GM23338 (cell line): ENCODE results near the gene MFSD11. TPM values are rescaled to one million over a fixed set of nuclear protein-coding genes. Genes with fewer than 3 reads are reported as not detected.

Experiments
- ATAC-seq: fragments of 200-7000 bp; cut with Tn5 transposase; 3 replicates; pipeline ENCODE4 v1.9.1; 2020
- DNase-seq: peaks from one replicate; pipeline ENCODE4 v3.0.0-alpha.2; 2015; ENCODE audit warnings: low spot score
- H2AFZ ChIP-seq: fragments of 200-600 bp; sonication (generic); 2 replicates; pipeline ENCODE4 v1.8.0; 2016; ENCODE audit warnings: antibody characterized with exemption, mild to moderate bottlenecking, moderate library complexity
- H3F3A ChIP-seq: fragments of 200-600 bp; sonication (generic); replicated peaks from 2 replicates; pipeline ENCODE4 v1.8.0; 2017; ENCODE audit warnings: antibody characterized with exemption, mixed run types, low read depth
- H3K27ac ChIP-seq: fragments of 200-600 bp; sonication (generic); 2 replicates; pipeline ENCODE4 v1.6.1; 2016; ENCODE audit warnings: low read depth
- H3K27me3 ChIP-seq: fragments of 200-600 bp; sonication (generic); 2 replicates; pipeline ENCODE4 v1.8.0; 2016; ENCODE audit warnings: mild to moderate bottlenecking, mixed run types, moderate library complexity; ENCODE audit not compliant: insufficient read depth
- H3K36me3 ChIP-seq: fragments of 200-600 bp; sonication (generic); 2 replicates; pipeline ENCODE4 v1.8.0; 2016; ENCODE audit warnings: mild to moderate bottlenecking; ENCODE audit not compliant: insufficient read depth
- H3K4me1 ChIP-seq: fragments of 200-600 bp; sonication (generic); 2 replicates; pipeline ENCODE4 v1.8.0; 2016; ENCODE audit warnings: mild to moderate bottlenecking, moderate library complexity; ENCODE audit not compliant: insufficient read depth
- H3K4me2 ChIP-seq: fragments of 200-600 bp; sonication (generic); 2 replicates; pipeline ENCODE4 v1.7.1; 2017; ENCODE audit warnings: mixed run types
- H3K4me3 ChIP-seq: fragments of 200-600 bp; sonication (generic); 2 replicates; pipeline ENCODE4 v1.6.1; 2016; ENCODE audit warnings: mixed run types
- H3K79me2 ChIP-seq: fragments of 200-600 bp; sonication (generic); replicated peaks from 2 replicates; pipeline ENCODE4 v1.8.0; 2017; ENCODE audit warnings: mild to moderate bottlenecking; ENCODE audit not compliant: insufficient read depth
- H3K9me2 ChIP-seq: fragments of 200-600 bp; sonication (generic); 2 replicates; pipeline ENCODE4 v1.8.0; 2017; ENCODE audit not compliant: insufficient read depth
- H4K20me1 ChIP-seq: fragments of 200-600 bp; sonication (generic); replicated peaks from 2 replicates; pipeline ENCODE4 v1.8.0; 2017; ENCODE audit warnings: mild to moderate bottlenecking; ENCODE audit not compliant: insufficient read depth
- H3K27ac Mint-ChIP-seq: 2 replicates; pipeline ENCODE4 v1.8.0; 2020; ENCODE audit warnings: inconsistent platforms, mild to moderate bottlenecking, moderate library complexity, mixed read lengths
- H3K27me3 Mint-ChIP-seq: 3 replicates; pipeline ENCODE4 v1.8.0; 2022; ENCODE audit warnings: low read depth, mild to moderate bottlenecking, moderate library complexity, mixed read lengths, inconsistent platforms; ENCODE audit not compliant: insufficient read depth, poor library complexity
- H3K36me3 Mint-ChIP-seq: 3 replicates; pipeline ENCODE4 v1.8.0; 2021; ENCODE audit warnings: low read depth, mild to moderate bottlenecking, inconsistent platforms, moderate library complexity, mixed read lengths
- H3K4me1 Mint-ChIP-seq: 3 replicates; pipeline ENCODE4 v1.8.0; 2020; ENCODE audit warnings: mild to moderate bottlenecking, inconsistent platforms, mixed read lengths
- H3K4me3 Mint-ChIP-seq: 3 replicates; pipeline ENCODE4 v1.8.0; 2021; ENCODE audit warnings: moderate library complexity, mild to moderate bottlenecking, inconsistent platforms, mixed read lengths
- H3K9me3 Mint-ChIP-seq: 3 replicates; pipeline ENCODE4 v1.8.0; 2020; ENCODE audit warnings: moderate library complexity, mild to moderate bottlenecking, inconsistent platforms, mixed read lengths
- ETS1 ChIP-seq: IDR thresholded peaks from 2 replicates; pipeline ENCODE4 v1.6.1; 2016; ENCODE audit warnings: antibody characterized with exemption
- EZH2 ChIP-seq: fragments of 200-600 bp; sonication (generic); IDR thresholded peaks from one replicate; pipeline ENCODE4 v1.8.0; 2017; ENCODE audit warnings: antibody characterized with exemption, mild to moderate bottlenecking, low read depth; ENCODE audit not compliant: unreplicated experiment
- STAT1 ChIP-seq: IDR thresholded peaks from one replicate; pipeline ENCODE4 v1.6.1; 2016; ENCODE audit warnings: antibody characterized with exemption; ENCODE audit not compliant: unreplicated experiment
- ZNF331 ChIP-seq: fragments of 250-450 bp; sonication (Bioruptor Pico); IDR thresholded peaks from 2 replicates; pipeline ENCODE4 v1.5.0; 2020; ENCODE audit warnings: low read depth, mild to moderate bottlenecking, moderate library complexity
- polyA plus RNA-seq: library from polyadenylated mRNA; unstranded; fragments of >200 nt; fragmentation: Nextera tagmentation; extraction: Ambion mirVana; gene quantifications from 2 replicates; pipeline ENCODE4 v1.2.1, GENCODE V29; 2016
- total RNA-seq: library from RNA; depleted of rRNA; stranded (reverse); fragments of >200 nt; shearing (Covaris generic); gene quantifications from 2 replicates; pipeline ENCODE4 v1.2.3, GENCODE V29; 2014
- TF ChIP-seq, protein P1 (sequence below): IDR thresholded peaks from one replicate; pipeline ENCODE4 v1.6.1; 2018; ENCODE audit warnings: antibody characterized with exemption; ENCODE audit not compliant: unreplicated experiment
- TF ChIP-seq, protein P2 (sequence below), 2 experiments: fragments of 200-600 bp in 1 of 2; sonication (generic) in 1 of 2; conservative IDR thresholded peaks; 2 replicates each; pipeline versions ENCODE4 v1.5.1 to v1.6.1; 2016 to 2017; ENCODE audit warnings: antibody characterized with exemption in 2 of 2, low read depth in 2 of 2, mild to moderate bottlenecking in 2 of 2, moderate library complexity in 1 of 2

MFSD11 gene
- total and polyA plus RNA-seq, 2 experiments from 2014 or later: 10.2 to 35.3 TPM

DNA sequence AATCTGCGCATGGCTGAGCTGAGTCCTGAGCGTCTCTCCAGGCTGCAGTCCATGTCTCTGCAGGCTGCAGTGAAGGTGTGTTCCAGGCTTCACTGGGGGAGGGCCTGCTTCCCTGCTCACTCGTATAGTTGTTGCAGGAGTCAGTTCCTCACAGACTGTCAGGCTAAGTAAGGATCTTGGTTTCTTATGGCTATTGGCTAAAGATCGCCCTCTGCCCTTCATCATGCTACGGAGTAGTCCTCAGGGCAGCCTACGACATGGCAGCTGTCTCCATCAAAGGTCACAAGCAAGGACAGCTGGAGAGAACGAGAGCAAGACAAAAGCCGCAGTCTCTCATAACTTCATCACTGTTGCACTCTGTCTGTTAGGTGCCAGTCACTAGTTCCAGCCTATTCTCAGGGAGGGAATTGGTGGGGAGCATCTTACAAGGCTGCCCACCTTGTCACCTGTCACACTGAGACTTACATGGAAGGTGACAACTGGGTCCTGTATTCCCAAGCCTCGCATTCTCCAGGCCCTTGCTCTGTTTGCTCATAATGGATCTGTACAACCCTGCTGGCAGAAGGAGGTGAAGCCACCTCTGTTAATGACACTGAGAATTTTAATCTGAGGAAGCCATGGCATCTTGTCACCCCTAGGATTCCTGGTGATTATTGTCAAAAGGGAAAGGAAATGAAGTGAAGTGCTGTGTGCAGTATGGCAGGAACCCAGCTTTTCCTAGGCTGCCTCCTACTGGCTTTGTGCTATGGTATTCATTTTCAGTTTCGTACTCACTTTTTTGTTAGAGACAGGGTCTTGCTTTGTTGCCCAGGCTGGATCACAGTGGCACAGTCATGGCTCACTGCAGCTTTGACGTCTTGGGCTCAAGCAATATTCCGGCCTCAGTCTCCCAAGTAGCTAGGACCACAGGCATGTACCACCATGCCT lies 43.4 kb downstream of the MFSD11 start (continued):
- TF ChIP-seq ETS1 (no peak), EZH2 (no peak)
- TF ChIP-seq, protein P1, sequence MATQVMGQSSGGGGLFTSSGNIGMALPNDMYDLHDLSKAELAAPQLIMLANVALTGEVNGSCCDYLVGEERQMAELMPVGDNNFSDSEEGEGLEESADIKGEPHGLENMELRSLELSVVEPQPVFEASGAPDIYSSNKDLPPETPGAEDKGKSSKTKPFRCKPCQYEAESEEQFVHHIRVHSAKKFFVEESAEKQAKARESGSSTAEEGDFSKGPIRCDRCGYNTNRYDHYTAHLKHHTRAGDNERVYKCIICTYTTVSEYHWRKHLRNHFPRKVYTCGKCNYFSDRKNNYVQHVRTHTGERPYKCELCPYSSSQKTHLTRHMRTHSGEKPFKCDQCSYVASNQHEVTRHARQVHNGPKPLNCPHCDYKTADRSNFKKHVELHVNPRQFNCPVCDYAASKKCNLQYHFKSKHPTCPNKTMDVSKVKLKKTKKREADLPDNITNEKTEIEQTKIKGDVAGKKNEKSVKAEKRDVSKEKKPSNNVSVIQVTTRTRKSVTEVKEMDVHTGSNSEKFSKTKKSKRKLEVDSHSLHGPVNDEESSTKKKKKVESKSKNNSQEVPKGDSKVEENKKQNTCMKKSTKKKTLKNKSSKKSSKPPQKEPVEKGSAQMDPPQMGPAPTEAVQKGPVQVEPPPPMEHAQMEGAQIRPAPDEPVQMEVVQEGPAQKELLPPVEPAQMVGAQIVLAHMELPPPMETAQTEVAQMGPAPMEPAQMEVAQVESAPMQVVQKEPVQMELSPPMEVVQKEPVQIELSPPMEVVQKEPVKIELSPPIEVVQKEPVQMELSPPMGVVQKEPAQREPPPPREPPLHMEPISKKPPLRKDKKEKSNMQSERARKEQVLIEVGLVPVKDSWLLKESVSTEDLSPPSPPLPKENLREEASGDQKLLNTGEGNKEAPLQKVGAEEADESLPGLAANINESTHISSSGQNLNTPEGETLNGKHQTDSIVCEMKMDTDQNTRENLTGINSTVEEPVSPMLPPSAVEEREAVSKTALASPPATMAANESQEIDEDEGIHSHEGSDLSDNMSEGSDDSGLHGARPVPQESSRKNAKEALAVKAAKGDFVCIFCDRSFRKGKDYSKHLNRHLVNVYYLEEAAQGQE: no peak

- Histone ChIP-seq H3K9me2 (no peaks in the 10 kb centered on the region), H2AFZ (no peak overlapping the region), H3K27me3 (no peaks in the 10 kb centered on the region), H3K79me2 (no peaks in the 10 kb centered on the region), H4K20me1 (no peaks in the 10 kb centered on the region; the same call in 1 of the 2 replicates), H3K4me1 (no peaks in the 10 kb centered on the region), H3K27ac (no peak overlapping the region), H3K36me3 (no peaks in the 10 kb centered on the region), H3K4me2 (no peak overlapping the region), H3F3A (no peaks in the 10 kb centered on the region), H3K4me3 (no peak overlapping the region)
- Mint-ChIP-seq H3K9me3 (no peaks in the 10 kb centered on the region), H3K4me3 (no peak overlapping the region), H3K4me1 (no peaks in the 10 kb centered on the region), H3K27me3 (peaks cover 3% of the 10 kb centered on the region), H3K36me3 (peaks cover 5% of the 10 kb centered on the region; the same call in 2 of the 3 replicates), H3K27ac (no peak overlapping the region; the same call in 1 of the 2 replicates)
- DNase-seq: no peak
- ATAC-seq: no peak
- TF ChIP-seq, protein P2, sequence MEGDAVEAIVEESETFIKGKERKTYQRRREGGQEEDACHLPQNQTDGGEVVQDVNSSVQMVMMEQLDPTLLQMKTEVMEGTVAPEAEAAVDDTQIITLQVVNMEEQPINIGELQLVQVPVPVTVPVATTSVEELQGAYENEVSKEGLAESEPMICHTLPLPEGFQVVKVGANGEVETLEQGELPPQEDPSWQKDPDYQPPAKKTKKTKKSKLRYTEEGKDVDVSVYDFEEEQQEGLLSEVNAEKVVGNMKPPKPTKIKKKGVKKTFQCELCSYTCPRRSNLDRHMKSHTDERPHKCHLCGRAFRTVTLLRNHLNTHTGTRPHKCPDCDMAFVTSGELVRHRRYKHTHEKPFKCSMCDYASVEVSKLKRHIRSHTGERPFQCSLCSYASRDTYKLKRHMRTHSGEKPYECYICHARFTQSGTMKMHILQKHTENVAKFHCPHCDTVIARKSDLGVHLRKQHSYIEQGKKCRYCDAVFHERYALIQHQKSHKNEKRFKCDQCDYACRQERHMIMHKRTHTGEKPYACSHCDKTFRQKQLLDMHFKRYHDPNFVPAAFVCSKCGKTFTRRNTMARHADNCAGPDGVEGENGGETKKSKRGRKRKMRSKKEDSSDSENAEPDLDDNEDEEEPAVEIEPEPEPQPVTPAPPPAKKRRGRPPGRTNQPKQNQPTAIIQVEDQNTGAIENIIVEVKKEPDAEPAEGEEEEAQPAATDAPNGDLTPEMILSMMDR (conservative IDR thresholded peaks at IDR 0.05; ENCODE audit: low read depth in 2 of 2): no peak
- TF ChIP-seq EZH2 (no peak), STAT1 (no peak), ZNF331 (CRISPR knock-in tag) (no peak)
- TF ChIP-seq, protein P1: no peak
Measured at GRCh38 chr17:76783146-76783545, 45.2 kb downstream of the MFSD11 start.
